KOPT-K1 (cell line): ENCODE data around the gene USP35.

Experiments used
- H3K27ac ChIP-seq: fragments of 200-600 bp; sonication (generic); 2 replicates; pipeline ENCODE4 v1.5.1; 2016; ENCODE audit warnings: antibody characterized with exemption, mild to moderate bottlenecking, low read depth, low read length; ENCODE audit not compliant: poor library complexity, severe bottlenecking
- H3K36me3 ChIP-seq: fragments of 200-600 bp; sonication (generic); 2 replicates; pipeline ENCODE4 v1.5.1; 2017; ENCODE audit warnings: antibody characterized with exemption, mild to moderate bottlenecking, low read length, moderate library complexity; ENCODE audit not compliant: insufficient read depth
- H3K9me3 ChIP-seq: fragments of 200-600 bp; sonication (generic); 2 replicates; pipeline ENCODE4 v1.5.1; 2017; ENCODE audit warnings: antibody characterized with exemption, low read length, mild to moderate bottlenecking; ENCODE audit not compliant: insufficient read depth, poor library complexity, severe bottlenecking

The USP35 gene

GRCh38 chr11:78199653-78200015 lies 10.9 kb downstream of the USP35 start:
- Histone ChIP-seq H3K9me3 (no peaks in the 10 kb centered on the region), H3K36me3 (no peaks in the 10 kb centered on the region), H3K27ac (peak overlapping the region; percentile 94)

GRCh38 chr11:78200061-78200460 lies 11.3 kb downstream of the USP35 start:
- Histone ChIP-seq H3K27ac (peak overlapping the region; percentile 94), H3K9me3 (no peaks in the 10 kb centered on the region), H3K36me3 (no peaks in the 10 kb centered on the region)

- Histone ChIP-seq H3K9me3 (no peaks in the 10 kb centered on the region), H3K36me3 (no peaks in the 10 kb centered on the region), H3K27ac (peak overlapping the region; percentile 94)
These were observed 11.8 kb downstream of the USP35 start for GRCh38 chr11:78200553-78200952.

GRCh38 chr11:78201096-78201818 lies 12.5 kb downstream of the USP35 start:
- Histone ChIP-seq H3K36me3 (no peaks in the 10 kb centered on the region), H3K27ac (peak overlapping the region; percentile 94), H3K9me3 (no peaks in the 10 kb centered on the region)

GRCh38 chr11:78202733-78203167 lies 14.0 kb downstream of the USP35 start:
- Histone ChIP-seq H3K27ac (peak overlapping the region; percentile 94), H3K36me3 (no peaks in the 10 kb centered on the region), H3K9me3 (no peaks in the 10 kb centered on the region)

- H3K9me3 ChIP-seq, result no peaks in the 10 kb centered on the region
- H3K36me3 ChIP-seq, result no peaks in the 10 kb centered on the region
- H3K27ac ChIP-seq, result peak overlapping the region; percentile 94
These were observed 14.5 kb downstream of the USP35 start for GRCh38 chr11:78203184-78203583.

GRCh38 chr11:78205256-78205655 lies 16.5 kb downstream of the USP35 start:
- Histone ChIP-seq H3K27ac (peak overlapping the region; percentile 3), H3K36me3 (peaks cover 6% of the 10 kb centered on the region; the same call in 1 of the 2 replicates), H3K9me3 (no peaks in the 10 kb centered on the region)

GRCh38 chr11:78205691-78206090 lies 17.0 kb downstream of the USP35 start:
- peaks cover 6% of the 10 kb centered on the region; the same call in 1 of the 2 replicates for H3K36me3 ChIP-seq
- no peaks in the 10 kb centered on the region for H3K9me3 ChIP-seq
- peak overlapping the region; percentile 5 for H3K27ac ChIP-seq

- Histone ChIP-seq H3K9me3 (no peaks in the 10 kb centered on the region), H3K27ac (no peak overlapping the region), H3K36me3 (peaks cover 10% of the 10 kb centered on the region; the same call in 1 of the 2 replicates)
These were observed 19.0 kb downstream of the USP35 start for GRCh38 chr11:78207532-78208256.

- Histone ChIP-seq H3K36me3 (peaks cover 18% of the 10 kb centered on the region), H3K27ac (no peak overlapping the region), H3K9me3 (no peaks in the 10 kb centered on the region)
These were observed 19.8 kb downstream of the USP35 start for GRCh38 chr11:78208257-78209165.

GRCh38 chr11:78209478-78209877 lies 20.8 kb downstream of the USP35 start:
- Histone ChIP-seq H3K36me3 (peaks cover 28% of the 10 kb centered on the region), H3K27ac (no peak overlapping the region), H3K9me3 (no peaks in the 10 kb centered on the region)

- H3K27ac ChIP-seq, result no peak overlapping the region
- no peaks in the 10 kb centered on the region for H3K9me3 ChIP-seq
- H3K36me3 ChIP-seq, result peaks cover 34% of the 10 kb centered on the region
These were observed 21.4 kb downstream of the USP35 start for GRCh38 chr11:78210000-78210608.

- Histone ChIP-seq H3K9me3 (no peaks in the 10 kb centered on the region), H3K36me3 (peaks cover 49% of the 10 kb centered on the region), H3K27ac (no peak overlapping the region)
These were observed 22.8 kb downstream of the USP35 start for GRCh38 chr11:78211565-78211964.

- peaks cover 61% of the 10 kb centered on the region for H3K36me3 ChIP-seq
- no peaks in the 10 kb centered on the region for H3K9me3 ChIP-seq
These were observed 24.1 kb downstream of the USP35 start for GRCh38 chr11:78212586-78213371.

More at GRCh38 chr11:78212586-78213371, 24.1 kb downstream of the USP35 start:
- peak overlapping the region; percentile 63 for H3K27ac ChIP-seq
